EL (cell line): Measurements from ENCODE around the gene UROD.

ENCODE experiments used
- DNase-seq: peaks from one replicate; pipeline ENCODE4 v3.0.0-alpha.2; 2016

Gene UROD

GRCh38 chr1:45009296-45009865 lies 2.7 kb upstream of the UROD start:
- no peak for DNase-seq

GRCh38 chr1:45009956-45010854 lies 1.8 kb upstream of the UROD start:
- peak; percentile 9 for DNase-seq

- peak; percentile 77 for DNase-seq
Measured at GRCh38 chr1:45010855-45011811, 921 bp upstream of the UROD start, which contains the start of gene HECTD3. TSS of gene HECTD3 (minus strand) at chr1:45011324. CDS start at chr1:45011257, 67 bp downstream.

GRCh38 chr1:45012639-45013278 lies 705 bp downstream of the UROD start:
- peak; percentile 79 for DNase-seq

- no peak for DNase-seq
Measured at GRCh38 chr1:45013551-45014209, 1.6 kb downstream of the UROD start.

GRCh38 chr1:45014321-45015028 lies 2.4 kb downstream of the UROD start:
- peak; percentile 78 for DNase-seq

- no peak for DNase-seq
Measured at GRCh38 chr1:45015683-45016082, 3.6 kb downstream of the UROD start.

- no peak for DNase-seq
Measured at GRCh38 chr1:45016090-45016697, 4.1 kb downstream of the UROD start.

GRCh38 chr1:45016767-45017166 lies 4.7 kb downstream of the UROD start:
- DNase-seq: no peak

GRCh38 chr1:45018599-45019230 lies 6.7 kb downstream of the UROD start:
- peak; percentile 57 for DNase-seq

GRCh38 chr1:45023663-45024062 lies 11.6 kb downstream of the UROD start:
- DNase-seq: no peak

- DNase-seq: no peak
Measured at GRCh38 chr1:45026446-45026845, 14.4 kb downstream of the UROD start.

GRCh38 chr1:45032837-45033236 lies 20.8 kb downstream of the UROD start:
- no peak for DNase-seq

GRCh38 chr1:45033356-45033755 lies 21.3 kb downstream of the UROD start:
- no peak for DNase-seq

GRCh38 chr1:45035631-45036301 lies 23.7 kb downstream of the UROD start:
- DNase-seq: no peak

GRCh38 chr1:45037456-45037855 lies 25.4 kb downstream of the UROD start:
- DNase-seq: peak; percentile 16

- no peak for DNase-seq
Measured at GRCh38 chr1:45038240-45038639, 26.2 kb downstream of the UROD start.

- no peak for DNase-seq
Measured at GRCh38 chr1:45038661-45039364, 26.8 kb downstream of the UROD start.

GRCh38 chr1:45040297-45040696 lies 28.2 kb downstream of the UROD start:
- DNase-seq: no peak
